Measurements from ENCODE around the gene GXYLT2.
"Not testable (repeated sequence)": the region's sequence is repeated elsewhere in the genome, so short reads cannot be mapped to it uniquely, and the experiment has no call there.

Gene GXYLT2

DNA sequence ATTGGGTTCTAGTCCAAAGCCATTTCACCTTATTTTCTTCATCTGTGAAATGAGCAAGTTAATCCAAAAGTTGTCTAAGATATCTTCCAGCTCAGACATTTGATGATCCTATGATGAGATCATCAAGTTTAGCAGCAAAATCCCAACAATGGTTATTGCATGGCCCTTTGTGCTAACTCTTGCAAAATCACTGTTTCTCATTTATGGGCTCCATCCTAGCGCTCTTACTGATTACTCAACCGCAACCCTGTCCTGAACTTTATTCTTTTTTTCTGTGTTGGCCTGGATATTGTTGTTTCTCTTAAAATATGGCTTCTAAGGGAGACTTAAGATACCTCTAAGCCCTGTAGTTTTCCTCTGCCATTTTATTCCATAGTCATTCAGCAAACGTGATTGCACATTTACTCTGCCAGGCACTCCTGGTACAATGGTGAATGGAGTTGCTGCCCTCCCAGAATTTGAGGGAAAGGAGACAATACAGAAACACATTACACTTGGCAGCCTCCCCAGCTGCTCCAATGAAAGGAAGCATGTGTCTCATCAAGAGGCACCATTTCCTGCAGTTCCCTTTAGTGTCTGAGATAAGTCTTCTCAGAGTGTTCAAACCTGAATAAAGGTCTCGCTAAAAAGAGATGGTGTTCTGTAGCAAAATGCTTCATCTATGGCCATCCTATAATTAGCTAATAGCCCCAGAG lies 4.4 kb downstream of the GXYLT2 start:
- FAIRE-seq: no peak

GRCh38 chr3:72892870-72893269 lies 5.0 kb downstream of the GXYLT2 start:
- no peak for FAIRE-seq

DNA sequence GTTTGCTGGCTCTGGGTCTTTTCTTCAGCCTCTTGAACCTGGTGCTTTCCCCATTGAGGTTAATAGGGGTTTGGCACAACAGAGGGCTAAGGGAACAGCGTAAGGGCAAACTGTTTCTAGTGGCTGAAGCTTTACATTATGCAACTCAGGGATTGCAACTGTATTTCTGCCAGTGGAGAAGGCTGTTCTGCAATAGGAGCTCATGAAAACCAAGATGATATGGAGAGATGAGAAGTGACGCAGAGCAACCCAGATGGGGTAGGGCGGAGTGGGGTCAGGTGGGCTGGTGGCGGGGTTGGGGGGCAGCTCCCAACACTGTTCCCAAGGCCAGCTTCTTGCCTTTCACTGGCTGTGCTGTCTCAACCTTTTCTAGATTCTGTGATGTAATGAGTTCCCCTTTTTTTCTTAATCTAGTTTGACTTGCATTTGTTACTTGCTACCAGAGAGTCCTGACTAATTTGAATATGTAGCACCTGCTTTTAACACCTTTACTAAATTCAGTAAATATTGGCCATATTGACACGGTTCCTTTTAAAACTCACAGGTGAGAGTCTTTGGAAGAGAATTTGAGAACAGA lies 7.2 kb downstream of the GXYLT2 start:
- no peak for FAIRE-seq

DNA sequence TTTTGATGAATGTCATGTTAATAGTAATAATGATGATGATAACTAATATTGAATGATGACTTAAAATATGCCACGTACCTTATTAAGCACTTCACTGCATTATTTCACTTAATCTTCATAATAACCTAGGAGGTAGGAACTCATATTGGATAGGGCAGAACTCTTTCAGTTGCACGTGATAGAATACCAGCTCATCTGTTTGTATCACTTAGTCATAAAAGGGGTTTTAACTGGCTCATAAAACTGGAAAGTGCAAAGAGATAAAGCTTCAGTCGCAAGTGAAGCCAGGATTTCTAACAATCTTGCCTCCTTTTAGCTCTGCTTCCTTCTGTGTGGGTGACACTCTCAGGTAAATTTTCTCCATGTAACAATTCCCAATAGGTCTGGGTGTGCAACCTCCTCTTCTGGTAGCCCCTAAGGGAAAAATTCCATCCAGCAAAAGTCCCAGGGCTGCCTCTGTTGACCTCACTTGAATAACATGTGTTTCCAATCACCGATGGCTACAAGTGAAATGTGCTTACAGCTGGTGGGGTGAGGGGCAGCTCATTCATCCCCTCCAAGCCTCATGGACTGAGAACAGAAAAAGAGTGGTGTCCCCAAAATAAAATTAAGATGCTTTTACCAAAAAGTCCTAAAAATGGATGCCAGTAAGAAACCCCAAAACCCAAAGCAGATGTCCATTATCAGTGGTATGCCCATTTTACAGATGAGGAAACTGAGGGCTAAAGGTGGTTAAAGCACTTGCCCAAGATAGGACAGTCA lies 9.3 kb downstream of the GXYLT2 start:
- no peak for FAIRE-seq

GRCh38 chr3:72897758-72898007 lies 9.8 kb downstream of the GXYLT2 start:
- no peak for FAIRE-seq

DNA sequence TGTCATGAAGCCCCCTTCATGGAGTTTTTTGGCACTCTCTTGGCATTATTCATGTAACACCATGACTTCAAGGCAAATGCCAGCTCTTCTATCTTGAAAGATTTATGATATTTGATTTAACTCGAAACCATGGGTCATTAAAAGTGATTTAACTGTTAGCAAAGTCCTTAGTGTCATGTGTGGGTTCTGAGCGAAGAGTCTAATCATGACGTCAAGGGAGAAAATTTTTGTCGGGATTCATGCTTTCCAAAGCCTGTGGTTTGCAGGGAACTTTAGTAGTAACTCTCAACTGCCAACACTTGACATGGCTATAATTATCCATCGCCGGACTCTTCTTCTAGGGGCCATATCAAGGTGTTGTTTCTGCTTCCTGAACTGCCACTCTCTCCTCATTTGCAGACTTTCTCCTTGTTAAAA lies 11.5 kb downstream of the GXYLT2 start:
- no peak for FAIRE-seq

DNA sequence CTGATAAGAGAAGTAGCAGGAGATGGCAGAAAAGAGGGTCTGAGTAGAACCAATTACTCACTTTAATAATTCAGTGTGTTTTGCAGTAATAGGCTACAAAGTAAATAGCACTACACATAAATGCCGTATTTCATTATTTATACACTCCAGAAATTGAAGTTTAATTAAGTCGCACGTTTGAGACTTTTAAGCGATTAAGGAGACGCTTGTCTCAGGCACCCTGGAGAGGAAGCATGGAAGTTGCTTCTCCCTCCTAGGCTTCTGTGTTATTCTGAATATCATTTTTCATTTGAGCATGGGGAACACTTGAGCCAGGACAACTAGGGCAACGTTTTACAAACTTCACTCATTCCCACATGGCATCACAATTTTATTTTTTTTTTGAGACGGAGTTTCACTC lies 12.2 kb downstream of the GXYLT2 start:
- FAIRE-seq: no peak

DNA sequence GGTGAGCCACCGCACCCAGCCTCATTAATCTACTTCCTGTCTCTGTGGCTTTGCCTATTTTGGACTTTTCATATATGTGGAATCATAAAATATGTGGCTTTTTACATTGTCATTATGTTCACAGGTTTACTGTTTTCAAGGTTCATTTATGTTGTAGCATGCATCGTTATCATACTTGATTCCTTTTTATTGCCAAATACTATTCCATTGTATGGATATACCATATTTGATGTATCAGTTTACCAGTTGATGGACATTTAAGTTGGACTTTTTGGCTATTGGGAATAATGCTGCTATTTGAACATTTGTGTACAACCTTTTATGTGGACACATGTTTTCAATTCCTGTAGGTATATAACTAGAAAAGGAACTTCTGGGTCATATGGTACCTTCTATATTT lies 14.0 kb downstream of the GXYLT2 start:
- FAIRE-seq: no peak

- FAIRE-seq: no peak
These were observed 15.2 kb downstream of the GXYLT2 start for GRCh38 chr3:72903004-72903403.

DNA sequence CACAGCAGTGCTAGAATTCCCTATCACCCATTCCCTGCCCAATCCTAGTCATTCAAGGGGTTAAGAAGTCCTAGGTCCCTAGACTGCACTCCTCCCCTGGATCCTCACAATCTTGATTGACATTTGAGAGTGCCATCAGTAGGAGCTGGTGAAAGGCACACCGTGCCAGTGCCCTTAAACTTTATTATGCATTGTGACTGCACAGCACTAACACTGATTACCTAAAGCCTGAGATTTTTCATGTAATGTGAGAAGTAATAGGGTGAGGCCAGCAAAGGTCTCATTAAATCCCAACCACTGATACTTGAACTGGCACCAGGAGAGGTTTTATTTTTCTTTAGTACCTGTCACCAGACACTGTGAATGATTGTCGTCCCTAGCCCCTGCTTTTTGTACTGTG lies 16.3 kb downstream of the GXYLT2 start:
- FAIRE-seq: no peak

DNA sequence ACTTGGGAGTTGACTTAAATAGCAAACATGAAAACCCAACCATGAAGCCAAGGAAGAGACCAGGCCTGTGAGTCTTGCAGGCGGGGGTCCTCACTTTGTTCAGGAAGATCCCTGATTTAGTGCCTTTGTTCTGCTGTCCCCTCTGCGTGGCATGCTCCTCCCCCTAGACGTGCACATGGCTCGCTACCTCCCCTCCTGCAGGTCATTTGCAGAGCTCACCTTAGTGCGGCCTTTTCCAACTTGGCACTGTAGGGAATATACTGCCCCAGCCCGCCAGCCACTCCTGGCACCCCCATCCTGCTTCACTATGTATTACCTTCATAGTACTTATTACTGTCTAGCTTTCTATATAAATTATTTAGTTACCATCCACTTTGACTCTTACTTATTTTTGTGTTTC lies 18.3 kb downstream of the GXYLT2 start:
- no peak for FAIRE-seq

GRCh38 chr3:72907131-72907711 lies 19.4 kb downstream of the GXYLT2 start:
- FAIRE-seq: no peak

- FAIRE-seq: no peak
These were observed 20.1 kb downstream of the GXYLT2 start for GRCh38 chr3:72907731-72908620.

- FAIRE-seq: no peak
These were observed 21.7 kb downstream of the GXYLT2 start for GRCh38 chr3:72909591-72909990.

- no peak for FAIRE-seq
These were observed 24.7 kb downstream of the GXYLT2 start for GRCh38 chr3:72912532-72912931.

GRCh38 chr3:72914383-72914782 lies 26.5 kb downstream of the GXYLT2 start:
- FAIRE-seq: no peak

- no peak for FAIRE-seq
These were observed 28.4 kb downstream of the GXYLT2 start for GRCh38 chr3:72916250-72916649.

GRCh38 chr3:72919520-72919919 lies 31.7 kb downstream of the GXYLT2 start:
- FAIRE-seq: no peak

- FAIRE-seq: no peak
These were observed 36.2 kb downstream of the GXYLT2 start for GRCh38 chr3:72924055-72924454.

DNA sequence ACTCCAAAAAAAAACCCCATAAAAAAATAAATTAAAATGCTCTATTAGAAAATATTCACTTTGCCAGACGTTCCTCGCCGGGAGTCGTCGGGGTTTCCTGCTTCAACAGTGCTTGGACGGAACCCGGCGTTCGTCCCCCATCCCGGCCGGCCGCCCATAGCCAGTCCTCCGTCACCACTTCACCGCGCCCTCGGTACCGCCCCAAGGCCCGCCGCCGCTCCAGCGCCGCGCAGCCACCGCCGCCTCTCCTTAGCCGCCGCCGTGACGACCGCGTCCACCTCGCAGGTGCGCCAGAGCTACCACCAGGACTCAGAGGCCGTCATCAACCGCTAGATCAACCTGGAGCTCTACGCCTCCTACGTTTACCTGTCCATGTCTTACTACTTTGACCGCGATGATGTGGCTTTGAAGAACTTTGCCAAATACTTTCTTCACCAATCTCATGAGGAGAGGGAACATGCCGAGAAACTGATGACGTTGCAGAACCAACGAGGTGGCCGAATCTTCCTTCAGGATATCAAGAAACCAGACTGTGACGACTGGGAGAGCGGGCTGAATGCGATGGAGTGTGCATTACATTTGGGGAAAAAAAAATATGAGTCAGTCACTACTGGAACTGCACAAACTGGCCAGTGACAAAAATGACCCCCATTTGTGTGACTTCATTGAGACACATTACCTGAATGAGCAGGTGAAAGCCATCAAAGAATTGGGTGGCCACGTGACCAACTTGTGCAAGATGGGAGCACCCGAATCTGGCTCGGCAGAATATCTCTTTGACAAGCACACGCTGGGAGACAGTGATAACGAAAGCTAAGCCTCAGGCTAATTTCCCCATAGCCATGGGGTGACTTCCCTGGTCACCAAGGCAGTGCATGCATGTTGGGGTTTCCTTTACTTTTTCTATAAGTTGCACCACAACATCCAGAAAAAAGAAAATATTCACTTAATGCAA lies 41.2 kb downstream of the GXYLT2 start:
- not testable (repeated sequence) for FAIRE-seq

- FAIRE-seq: no peak
These were observed 42.9 kb downstream of the GXYLT2 start for GRCh38 chr3:72930754-72931153.

- FAIRE-seq: no peak
These were observed 44.6 kb downstream of the GXYLT2 start for GRCh38 chr3:72932416-72932815.

Measured in TTC549 (cell line).